OCI-LY7 (cell line): ENCODE data around the gene TMEM178B. TPM values are rescaled to one million over a fixed set of nuclear protein-coding genes. Genes with fewer than 3 reads are reported as not detected.

Source experiments
- BruUV-seq: library from RNA; stranded (reverse); fragments of 400-500 nt; replicated peaks from 2 replicates; lab custom pipeline; 2021; lab: Mats Ljungman, UMichigan
- CTCF ChIA-PET: fragments of 300-600 bp; sonication (Branson Sonifier 250); formaldehyde crosslinking; loops from one replicate; lab custom pipeline; 2022; ENCODE audit warnings: antibody characterized with exemption; ENCODE audit not compliant: unreplicated experiment; lab: Charles Lee
- POLR2A ChIA-PET: fragments of 300-600 bp; sonication (Branson Sonifier 250); formaldehyde crosslinking; loops from one replicate; lab custom pipeline; 2022; ENCODE audit warnings: antibody characterized with exemption; lab: Charles Lee
- DNase-seq: peaks from one replicate; pipeline ENCODE4 v3.0.0-alpha.2; 2015; ENCODE audit warnings: low spot score
- H2AFZ ChIP-seq: fragments of 200-600 bp; sonication (generic), shearing (Covaris generic); 2 replicates; pipeline ENCODE4 v1.6.1; 2014; ENCODE audit warnings: mild to moderate bottlenecking, antibody characterized with exemption, low read length, moderate library complexity
- H3K27ac ChIP-seq: fragments of 200-600 bp; sonication (generic); 2 replicates; pipeline ENCODE4 v1.5.1; 2014; ENCODE audit warnings: mixed run types, low read depth, mild to moderate bottlenecking, moderate library complexity, low read length, inconsistent platforms; ENCODE audit not compliant: poor library complexity, severe bottlenecking
- H3K36me3 ChIP-seq: fragments of 200-600 bp; sonication (generic); 2 replicates; pipeline ENCODE4 v1.6.1; 2014; ENCODE audit warnings: mild to moderate bottlenecking, antibody characterized with exemption, low read length, moderate library complexity, mixed read lengths; ENCODE audit not compliant: insufficient read depth
- H3K4me1 ChIP-seq: fragments of 200-600 bp; sonication (generic); 2 replicates; pipeline ENCODE4 v1.5.1; 2014; ENCODE audit warnings: mild to moderate bottlenecking, low read length; ENCODE audit not compliant: insufficient read depth, poor library complexity, severe bottlenecking
- H3K4me2 ChIP-seq: fragments of 200-600 bp; sonication (generic); 2 replicates; pipeline ENCODE4 v1.6.1; 2014; ENCODE audit warnings: mild to moderate bottlenecking, low read length
- H3K4me3 ChIP-seq: fragments of 200-600 bp; sonication (generic); 2 replicates; pipeline ENCODE4 v1.5.1; 2014; ENCODE audit warnings: mild to moderate bottlenecking, low read depth, low read length; ENCODE audit not compliant: poor library complexity, severe bottlenecking
- H3K79me2 ChIP-seq: fragments of 200-600 bp; sonication (generic); 2 replicates; pipeline ENCODE4 v1.6.1; 2016; ENCODE audit warnings: low read depth, mild to moderate bottlenecking, low read length, moderate library complexity, mixed read lengths; ENCODE audit not compliant: insufficient read depth
- H3K9me2 ChIP-seq: fragments of 200-600 bp; sonication (generic); 2 replicates; pipeline ENCODE4 v1.6.1; 2016; ENCODE audit warnings: mild to moderate bottlenecking, low read length, mixed read lengths; ENCODE audit not compliant: insufficient read depth
- H3K9me3 ChIP-seq: fragments of 200-600 bp; sonication (generic); 2 replicates; pipeline ENCODE4 v1.6.1; 2014; ENCODE audit warnings: mild to moderate bottlenecking, mixed run types, low read length, mixed read lengths
- H4K20me1 ChIP-seq: fragments of 200-600 bp; sonication (generic); 2 replicates; pipeline ENCODE4 v1.6.1; 2014; ENCODE audit warnings: mild to moderate bottlenecking, antibody characterized with exemption, low read length, moderate library complexity, mixed read lengths; ENCODE audit not compliant: insufficient read depth
- EZH2phosphoT487 ChIP-seq: fragments of 200-600 bp; sonication (generic); IDR thresholded peaks from 2 replicates; pipeline ENCODE4 v1.6.1; 2018; ENCODE audit warnings: low read depth, borderline replicate concordance, mild to moderate bottlenecking, mixed run types, antibody characterized with exemption, low read length, moderate library complexity, mixed read lengths
- intact Hi-C: fragments of 100-400 bp; cut with micrococcal nuclease; formaldehyde crosslinking; loops from one replicate; pipeline ENCODE4 v1.10.0; 2022; ENCODE audit not compliant: unreplicated experiment
- total RNA-seq, 2 experiments: library from RNA; depleted of rRNA in 1 of 2; stranded (reverse); fragments of >200 nt in 1 of 2; shearing (Covaris generic) in 1 of 2; gene quantifications; 2 replicates each; pipeline ENCODE4 v1.2.3, GENCODE V29; 2014 to 2022
- TF ChIP-seq, protein P1 (sequence below): fragments of 200-600 bp; sonication (generic); conservative IDR thresholded peaks from 2 replicates; pipeline ENCODE4 v1.5.1; 2014; ENCODE audit warnings: mild to moderate bottlenecking, antibody characterized with exemption, low read length, moderate library complexity, mixed read lengths

Gene TMEM178B
- total RNA-seq, 2 experiments from 2014 or later, result not detected

GRCh38 chr7:141203586-141203985 lies 129.7 kb downstream of the TMEM178B start:
- Histone ChIP-seq H3K9me2 (no peaks in the 10 kb centered on the region), H3K27ac (no peak overlapping the region), H3K4me1 (no peaks in the 10 kb centered on the region), H3K79me2 (no peaks in the 10 kb centered on the region), H3K9me3 (no peaks in the 10 kb centered on the region), H2AFZ (no peak overlapping the region), H3K36me3 (no peaks in the 10 kb centered on the region), H4K20me1 (no peaks in the 10 kb centered on the region), H3K4me2 (no peak overlapping the region), H3K4me3 (no peak overlapping the region)
- ChIA-PET CTCF (no interaction called here), POLR2A (no interaction called here)
- BruUV-seq, result no TSS peak
- TF ChIP-seq EZH2phosphoT487, result no peak
- TF ChIP-seq, protein P1, sequence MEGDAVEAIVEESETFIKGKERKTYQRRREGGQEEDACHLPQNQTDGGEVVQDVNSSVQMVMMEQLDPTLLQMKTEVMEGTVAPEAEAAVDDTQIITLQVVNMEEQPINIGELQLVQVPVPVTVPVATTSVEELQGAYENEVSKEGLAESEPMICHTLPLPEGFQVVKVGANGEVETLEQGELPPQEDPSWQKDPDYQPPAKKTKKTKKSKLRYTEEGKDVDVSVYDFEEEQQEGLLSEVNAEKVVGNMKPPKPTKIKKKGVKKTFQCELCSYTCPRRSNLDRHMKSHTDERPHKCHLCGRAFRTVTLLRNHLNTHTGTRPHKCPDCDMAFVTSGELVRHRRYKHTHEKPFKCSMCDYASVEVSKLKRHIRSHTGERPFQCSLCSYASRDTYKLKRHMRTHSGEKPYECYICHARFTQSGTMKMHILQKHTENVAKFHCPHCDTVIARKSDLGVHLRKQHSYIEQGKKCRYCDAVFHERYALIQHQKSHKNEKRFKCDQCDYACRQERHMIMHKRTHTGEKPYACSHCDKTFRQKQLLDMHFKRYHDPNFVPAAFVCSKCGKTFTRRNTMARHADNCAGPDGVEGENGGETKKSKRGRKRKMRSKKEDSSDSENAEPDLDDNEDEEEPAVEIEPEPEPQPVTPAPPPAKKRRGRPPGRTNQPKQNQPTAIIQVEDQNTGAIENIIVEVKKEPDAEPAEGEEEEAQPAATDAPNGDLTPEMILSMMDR, result no peak
- DNase-seq, result no peak
- intact Hi-C loops, result no loop called here

GRCh38 chr7:141207661-141208060 lies 133.8 kb downstream of the TMEM178B start:
- no peak for TF ChIP-seq EZH2phosphoT487
- TF ChIP-seq, protein P1, result no peak
- no peak for DNase-seq
- H3K4me2 ChIP-seq, result no peak overlapping the region
- H3K9me3 ChIP-seq, result no peaks in the 10 kb centered on the region
- BruUV-seq, result no TSS peak
- H3K79me2 ChIP-seq, result no peaks in the 10 kb centered on the region
- H3K4me3 ChIP-seq, result no peak overlapping the region
- H4K20me1 ChIP-seq, result no peaks in the 10 kb centered on the region
- H3K9me2 ChIP-seq, result no peaks in the 10 kb centered on the region
- ChIA-PET CTCF (no interaction called here), POLR2A (no interaction called here)
- intact Hi-C loops, result no loop called here
- H3K36me3 ChIP-seq, result no peaks in the 10 kb centered on the region
- H3K27ac ChIP-seq, result no peak overlapping the region
- H2AFZ ChIP-seq, result no peak overlapping the region
- no peaks in the 10 kb centered on the region for H3K4me1 ChIP-seq

DNA sequence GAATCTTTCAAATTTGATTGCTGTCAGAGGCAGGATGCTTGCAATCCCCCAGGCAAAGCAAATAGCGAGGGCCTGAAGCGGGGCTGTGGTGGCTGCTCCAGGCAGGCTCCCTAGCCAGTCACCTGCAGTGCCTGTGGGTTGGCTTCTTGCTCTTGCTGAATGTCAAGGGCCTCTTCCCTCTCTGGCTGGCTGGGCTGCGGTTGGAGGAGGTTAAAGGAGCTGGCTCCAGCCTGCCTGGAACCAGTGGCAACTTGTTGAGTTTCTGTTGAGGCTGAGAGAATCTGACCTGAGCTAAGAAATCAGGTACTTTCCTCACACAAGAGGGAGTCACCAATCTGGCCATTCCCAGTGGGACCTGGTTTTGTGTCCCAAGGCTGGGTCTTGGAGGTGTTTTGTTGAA lies 134.7 kb downstream of the TMEM178B start:
- H3K27ac ChIP-seq, result no peak overlapping the region
- TF ChIP-seq, protein P1, result no peak
- no peak for TF ChIP-seq EZH2phosphoT487
- H2AFZ ChIP-seq, result no peak overlapping the region
- H3K4me2 ChIP-seq, result no peak overlapping the region
- no peaks in the 10 kb centered on the region for H3K36me3 ChIP-seq
- no peak for DNase-seq
- POLR2A ChIA-PET, result no interaction called here
- intact Hi-C loops, result no loop called here
- no TSS peak for BruUV-seq
- H3K79me2 ChIP-seq, result no peaks in the 10 kb centered on the region
- no peak overlapping the region for H3K4me3 ChIP-seq
- H3K4me1 ChIP-seq, result no peaks in the 10 kb centered on the region
- H4K20me1 ChIP-seq, result no peaks in the 10 kb centered on the region
- no peaks in the 10 kb centered on the region for H3K9me2 ChIP-seq
- CTCF ChIA-PET, result no interaction called here
- no peaks in the 10 kb centered on the region for H3K9me3 ChIP-seq
